ENCODE measurements around the gene CFAP100.

CFAP100 gene

GRCh38 chr3:126413693-126414080 is 19.0 kb downstream of the CFAP100 start:
- Histone ChIP-seq H3K27ac (ENCODE audit: extremely low read depth, low read depth, low read length) (no peak overlapping the region), H3K9me3 (ENCODE audit: control insufficient read depth, insufficient read depth, low read depth, low read length) (no peaks in the 10 kb centered on the region), H3K4me3 (ENCODE audit: low read depth, low read length) (no peak overlapping the region), H3K4me1 (ENCODE audit: control insufficient read depth, insufficient read depth, low read length) (no peaks in the 10 kb centered on the region), H3K36me3 (ENCODE audit: control insufficient read depth in 2 of 2, insufficient read depth in 1 of 2, low read length in 2 of 2) (no peaks in the 10 kb centered on the region)
- ChIA-PET CTCF (no interaction called here), POLR2A (no interaction called here)
- TF ChIP-seq ZNF132 (tag by site-specific recombination; IDR thresholded peaks at IDR 0.05; ENCODE audit: borderline replicate concordance), result no peak
- TF ChIP-seq ZNF488 (tag by site-specific recombination; IDR thresholded peaks at IDR 0.05), result no peak

GRCh38 chr3:126414406-126414805 is 19.7 kb downstream of the CFAP100 start:
- ChIA-PET POLR2A (no interaction called here), CTCF (no interaction called here)
- H3K9me3 ChIP-seq (ENCODE audit: control insufficient read depth, insufficient read depth, low read depth, low read length), result no peaks in the 10 kb centered on the region
- no peak overlapping the region for H3K4me3 ChIP-seq (ENCODE audit: low read depth, low read length)
- no peak for TF ChIP-seq ZNF274 (IDR thresholded peaks at IDR 0.05; ENCODE audit: low read length)
- TF ChIP-seq ZNF274 (tag by site-specific recombination; IDR thresholded peaks at IDR 0.05; ENCODE audit: borderline replicate concordance), result no peak
- TF ChIP-seq ZFHX2 (tag by site-specific recombination; conservative IDR thresholded peaks at IDR 0.05), result peak; percentile 31; the same call in 1 of the 2 replicates
- peak; percentile 33; the same call in 1 of the 2 replicates for TF ChIP-seq EGR2 (tag by site-specific recombination; IDR thresholded peaks at IDR 0.05; ENCODE audit: low read depth)
- no peak overlapping the region for H3K27ac ChIP-seq (ENCODE audit: extremely low read depth, low read depth, low read length)
- H3K4me1 ChIP-seq (ENCODE audit: control insufficient read depth, insufficient read depth, low read length), result no peaks in the 10 kb centered on the region
- no peaks in the 10 kb centered on the region for H3K36me3 ChIP-seq (ENCODE audit: control insufficient read depth in 2 of 2, insufficient read depth in 1 of 2, low read length in 2 of 2)

GRCh38 chr3:126414961-126415660 is 20.4 kb downstream of the CFAP100 start:
- no peak overlapping the region for H3K27ac ChIP-seq (ENCODE audit: extremely low read depth, low read depth, low read length)
- H3K36me3 ChIP-seq (ENCODE audit: control insufficient read depth in 2 of 2, insufficient read depth in 1 of 2, low read length in 2 of 2), result no peaks in the 10 kb centered on the region
- no peaks in the 10 kb centered on the region for H3K4me1 ChIP-seq (ENCODE audit: control insufficient read depth, insufficient read depth, low read length)
- no peak overlapping the region for H3K4me3 ChIP-seq (ENCODE audit: low read depth, low read length)
- CTCF ChIA-PET, result no interaction called here
- no peaks in the 10 kb centered on the region for H3K9me3 ChIP-seq (ENCODE audit: control insufficient read depth, insufficient read depth, low read depth, low read length)
- POLR2A ChIA-PET, result no interaction called here
- TF ChIP-seq MZF1 (tag by site-specific recombination; IDR thresholded peaks at IDR 0.05; ENCODE audit: borderline replicate concordance) (no peak), ZNF366 (tag by site-specific recombination; conservative IDR thresholded peaks at IDR 0.05) (no peak), SP2 (tag by site-specific recombination; IDR thresholded peaks at IDR 0.05) (no peak), ZNF2 (tag by site-specific recombination; IDR thresholded peaks at IDR 0.05) (no peak), ZNF18 (tag by site-specific recombination; IDR thresholded peaks at IDR 0.05) (no peak), BCL6B (tag by site-specific recombination; IDR thresholded peaks at IDR 0.05) (no peak), YY2 (tag by site-specific recombination; IDR thresholded peaks at IDR 0.05) (no peak), ZNF707 (tag by site-specific recombination; IDR thresholded peaks at IDR 0.05) (no peak), ZNF324 (tag by site-specific recombination; IDR thresholded peaks at IDR 0.05) (no peak), AEBP2 (tag by site-specific recombination; IDR thresholded peaks at IDR 0.05; ENCODE audit: borderline replicate concordance) (no peak), ZBTB11 (tag by site-specific recombination; conservative IDR thresholded peaks at IDR 0.05; ENCODE audit: low read depth) (no peak), ZNF16 (tag by site-specific recombination; IDR thresholded peaks at IDR 0.05; ENCODE audit: low read depth) (no peak), ZFP69B (tag by site-specific recombination; IDR thresholded peaks at IDR 0.05) (no peak), ZIC2 (tag by site-specific recombination; IDR thresholded peaks at IDR 0.05) (no peak), EGR2 (tag by site-specific recombination; IDR thresholded peaks at IDR 0.05; ENCODE audit: low read depth) (no peak), ZNF639 (tag by site-specific recombination; IDR thresholded peaks at IDR 0.05) (no peak)
